Tibial artery (tissue), 4 donors: ENCODE results near the gene SLC39A2.
"Not testable (repeated sequence)": the region's sequence is repeated elsewhere in the genome, so short reads cannot be mapped to it uniquely, and the experiment has no call there.

Source experiments
- DNase-seq, 2 donors: peaks; one replicate each; pipeline ENCODE4 v3.0.0-alpha.2; 2019
- H3K27ac ChIP-seq, 2 donors: fragments of 200-600 bp; sonication (generic) in 1 of 2; 1 replicate in 1 of 2; 2 replicates in 1 of 2; pipeline ENCODE4 v1.5.1; 2018 to 2019; ENCODE audit warnings: mild to moderate bottlenecking in 1 of 2
- H3K27me3 ChIP-seq, 2 donors: fragments of 200-600 bp; sonication (generic) in 1 of 2; one replicate each; pipeline versions ENCODE4 v1.5.1 to v1.6.0; 2016 to 2019
- H3K36me3 ChIP-seq, 3 donors: fragments of 200-600 bp; sonication (generic) in 2 of 3; one replicate each; pipeline ENCODE4 v1.5.1; 2016 to 2019; ENCODE audit warnings: mild to moderate bottlenecking in 2 of 3
- H3K4me1 ChIP-seq, 4 donors: fragments of 200-600 bp; sonication (generic) in 2 of 4; 1 replicate in 3 of 4; 2 replicates in 1 of 4; pipeline ENCODE4 v1.5.1; 2016 to 2019
- H3K4me3 ChIP-seq, 2 donors: fragments of 200-600 bp; sonication (generic) in 1 of 2; 1 replicate in 1 of 2; 2 replicates in 1 of 2; pipeline ENCODE4 v1.5.1; 2018 to 2019; ENCODE audit warnings: mild to moderate bottlenecking in 2 of 2
- H3K9me3 ChIP-seq, 3 donors: fragments of 200-600 bp; sonication (generic) in 1 of 3; one replicate each; pipeline ENCODE4 v1.5.1; 2016 to 2019
- CTCF ChIP-seq, 2 experiments: fragments of 200-600 bp in 1 of 2; fragments of 450-650 bp in 1 of 2; IDR thresholded peaks; one replicate each; pipeline ENCODE4 v1.5.1; 2017 to 2019; ENCODE audit warnings: antibody characterized with exemption in 2 of 2, mild to moderate bottlenecking in 1 of 2, moderate library complexity in 1 of 2
- intact Hi-C: fragments of 100-400 bp; cut with DNase I; formaldehyde crosslinking; loops from one replicate; pipeline ENCODE4 v1.15.0; 2023; ENCODE audit warnings: low total_unique reads

The SLC39A2 gene

GRCh38 chr14:20998674-20999366 lies at the start of gene SLC39A2:
SLC39A2 (plus strand) TSS chr14:20999293; CDS start chr14:20999447, 154 bp downstream.
- TF ChIP-seq CTCF (IDR thresholded peaks at IDR 0.05) = no peak
- H3K4me1 ChIP-seq = peaks cover 0 to 7% (median 3%) of the 10 kb centered on the region in 4 donors

GRCh38 chr14:20954736-20955537 lies 44.2 kb upstream of the SLC39A2 start, which contains the start of gene RNASE2:
RNASE2 (plus strand) TSS chr14:20955487; CDS start chr14:20955772, 285 bp downstream.
- peak in 1 of 2 donors; percentile 29 for DNase-seq
- H3K4me1 ChIP-seq, H3K27ac ChIP-seq, H3K4me3 ChIP-seq, H3K27me3 ChIP-seq, H3K9me3 ChIP-seq, intact Hi-C loops, H3K36me3 ChIP-seq: not testable (repeated sequence)

More at GRCh38 chr14:20998674-20999366, at the start of gene SLC39A2:
- Histone ChIP-seq H3K36me3 (peaks cover 36 to 40% (median 38%) of the 10 kb centered on the region in 3 donors), H3K9me3 (no peaks in the 10 kb centered on the region), H3K4me3 (no peak within 1 kb of the TSS), H3K27me3 (no peaks in the 10 kb centered on the region), H3K27ac (peak within 1 kb of the TSS; percentile 14 to 52)
- intact Hi-C loops = no loop called here
- peak; percentile 68 to 79 for DNase-seq

GRCh38 chr14:20955538-20955873 lies 43.6 kb upstream of the SLC39A2 start:
- H3K36me3 ChIP-seq, intact Hi-C loops, H3K27ac ChIP-seq, H3K27me3 ChIP-seq, H3K4me3 ChIP-seq, H3K9me3 ChIP-seq, H3K4me1 ChIP-seq, DNase-seq: not testable (repeated sequence)

GRCh38 chr14:20956376-20956976 lies 42.6 kb upstream of the SLC39A2 start:
- Histone ChIP-seq H3K27me3 (peaks cover 0 to 3% of the 10 kb centered on the region in 2 donors), H3K36me3 (no peaks in the 10 kb centered on the region), H3K27ac (no peak overlapping the region), H3K4me3 (no peak overlapping the region), H3K9me3 (no peaks in the 10 kb centered on the region), H3K4me1 (no peaks in the 10 kb centered on the region)
- TF ChIP-seq CTCF (IDR thresholded peaks at IDR 0.05) = no peak
- intact Hi-C loops = no loop called here
- no peak for DNase-seq

GRCh38 chr14:20958946-20959345 lies 40.1 kb upstream of the SLC39A2 start:
- DNase-seq, H3K36me3 ChIP-seq, H3K27ac ChIP-seq, H3K9me3 ChIP-seq, intact Hi-C loops, H3K4me1 ChIP-seq, H3K27me3 ChIP-seq, H3K4me3 ChIP-seq: not testable (repeated sequence)

GRCh38 chr14:20969336-20969735 lies 29.8 kb upstream of the SLC39A2 start:
- Histone ChIP-seq H3K4me3 (no peak overlapping the region), H3K4me1 (peaks cover 0 to 17% (median 9%) of the 10 kb centered on the region in 4 donors), H3K27ac (no peak overlapping the region), H3K36me3 (no peaks in the 10 kb centered on the region), H3K9me3 (no peaks in the 10 kb centered on the region), H3K27me3 (peaks cover 0 to under 1% of the 10 kb centered on the region in 2 donors)
- intact Hi-C loops = loop anchor here (5.0 kb wide), 1 partner anchor 112 kb away; no protein-coding TSS in a partner anchor
- no peak for DNase-seq
- TF ChIP-seq CTCF (IDR thresholded peaks at IDR 0.05) = no peak

- peak overlapping the region; percentile 60 to 63 for H3K4me3 ChIP-seq
- intact Hi-C loops = loop anchor here (5.0 kb wide), 1 partner anchor 288 kb away; the partner anchor contains the start of gene RNASE4
- H3K27me3 ChIP-seq = no peaks in the 10 kb centered on the region
These were observed 28.5 kb upstream of the SLC39A2 start for GRCh38 chr14:20970647-20970982.

More at GRCh38 chr14:20970647-20970982, 28.5 kb upstream of the SLC39A2 start:
- H3K9me3 ChIP-seq = no peaks in the 10 kb centered on the region
- peaks cover 0 to 27% (median 14%) of the 10 kb centered on the region in 4 donors for H3K4me1 ChIP-seq
- peak overlapping the region; percentile 63 to 80 for H3K27ac ChIP-seq
- H3K36me3 ChIP-seq = no peaks in the 10 kb centered on the region
- no peak for DNase-seq
- no peak for TF ChIP-seq CTCF (IDR thresholded peaks at IDR 0.05)
